Prostate gland (tissue), 2 donors: ENCODE measurements around the gene FRMD1. TPM values are rescaled to one million over a fixed set of nuclear protein-coding genes. Genes with fewer than 3 reads are reported as not detected.

Source experiments
- DNase-seq: peaks from one replicate; pipeline ENCODE4 v3.0.0-alpha.2; 2019; ENCODE audit warnings: low spot score
- H3K27ac ChIP-seq, 2 donors: fragments of 200-600 bp; sonication (generic); 2 replicates each; pipeline ENCODE4 v1.5.1; 2017 to 2019
- H3K27me3 ChIP-seq: fragments of 200-600 bp; sonication (generic); replicated peaks from 2 replicates; pipeline ENCODE4 v1.5.1; 2019; ENCODE audit not compliant: insufficient read depth
- H3K36me3 ChIP-seq, 2 donors: fragments of 200-600 bp; sonication (generic); 1 replicate in 1 of 2; 2 replicates in 1 of 2; pipeline versions ENCODE4 v1.5.1 to v1.8.1; 2017 to 2019
- H3K4me1 ChIP-seq: fragments of 200-600 bp; sonication (generic); replicated peaks from 2 replicates; pipeline ENCODE4 v1.5.1; 2019
- H3K4me3 ChIP-seq, 2 donors: fragments of 200-600 bp; sonication (generic); 2 replicates each; pipeline ENCODE4 v1.5.1; 2017 to 2019
- H3K9me3 ChIP-seq: fragments of 200-600 bp; sonication (generic); 2 replicates; pipeline ENCODE4 v1.5.1; 2017
- CTCF ChIP-seq, 4 experiments: fragments of 200-600 bp in 2 of 4; fragments of 450-650 bp in 2 of 4; sonication (generic) in 2 of 4; IDR thresholded peaks; 1 replicate in 3 of 4; 2 replicates in 1 of 4; pipeline ENCODE4 v1.5.1; 2016 to 2019; ENCODE audit warnings: antibody characterized with exemption in 4 of 4, mild to moderate bottlenecking in 2 of 4, moderate library complexity in 2 of 4
- POLR2A ChIP-seq: fragments of 450-650 bp; IDR thresholded peaks from one replicate; pipeline ENCODE4 v1.6.1; 2016; ENCODE audit warnings: antibody characterized with exemption, mild to moderate bottlenecking
- POLR2AphosphoS5 ChIP-seq: sonication (generic); formaldehyde crosslinking; IDR thresholded peaks from one replicate; pipeline ENCODE4 v1.6.1; 2017; ENCODE audit warnings: antibody characterized with exemption
- WGBS: methylation state at CpG from one replicate; pipeline ENCODE4 v1.1.5; 2018; 5-methylcytosine and 5-hydroxymethylcytosine counted together
- intact Hi-C: fragments of 100-400 bp; cut with DNase I; formaldehyde crosslinking; loops from one replicate; pipeline ENCODE4 v1.14.2; 2022
- total RNA-seq, 2 donors: library from RNA; depleted of rRNA; stranded (reverse); fragments of >200 nt; gene quantifications; one replicate each; pipeline ENCODE4 v1.1.0, GENCODE V29; 2016

The FRMD1 gene
- total RNA-seq, 2 donors from 2014 or later = 0.18 to 2.2 TPM

- no peak for DNase-seq
- WGBS = 83% methylated on average over 13 of the region's 13 CpGs
- no peaks in the 10 kb centered on the region for H3K4me1 ChIP-seq
- H3K9me3 ChIP-seq = no peaks in the 10 kb centered on the region
- intact Hi-C loops = no loop called here
- H3K36me3 ChIP-seq = no peaks in the 10 kb centered on the region
- no peak overlapping the region for H3K4me3 ChIP-seq
- TF ChIP-seq POLR2AphosphoS5 (no peak), CTCF (IDR thresholded peaks at IDR 0.05) (no peak), POLR2A (no peak)
- peaks cover 2% of the 10 kb centered on the region for H3K27me3 ChIP-seq
- H3K27ac ChIP-seq = no peak overlapping the region
Observed at GRCh38 chr6:168073937-168074730, 4.9 kb downstream of the FRMD1 start.

- H3K4me3 ChIP-seq = no peak overlapping the region
- no peaks in the 10 kb centered on the region for H3K9me3 ChIP-seq
- peaks cover 2% of the 10 kb centered on the region for H3K27me3 ChIP-seq
- H3K36me3 ChIP-seq = no peaks in the 10 kb centered on the region
- TF ChIP-seq POLR2A (no peak), POLR2AphosphoS5 (no peak), CTCF (IDR thresholded peaks at IDR 0.05) (no peak)
- no peak overlapping the region for H3K27ac ChIP-seq
- intact Hi-C loops = no loop called here
- no peaks in the 10 kb centered on the region for H3K4me1 ChIP-seq
- DNase-seq = no peak
- 71% methylated on average over 4 of the region's 4 CpGs for WGBS
Observed at GRCh38 chr6:168072730-168073129, 6.3 kb downstream of the FRMD1 start.

GRCh38 chr6:168072261-168072660, 6.8 kb downstream of the FRMD1 start:
- Histone ChIP-seq H3K27me3 (peaks cover 2% of the 10 kb centered on the region), H3K4me1 (no peaks in the 10 kb centered on the region), H3K36me3 (no peaks in the 10 kb centered on the region), H3K27ac (no peak overlapping the region), H3K4me3 (no peak overlapping the region), H3K9me3 (no peaks in the 10 kb centered on the region)
- TF ChIP-seq POLR2A = no peak
- TF ChIP-seq POLR2AphosphoS5 = no peak
- TF ChIP-seq CTCF (IDR thresholded peaks at IDR 0.05) = no peak
- DNase-seq = no peak
- 89% methylated on average over 24 of the region's 24 CpGs for WGBS
- intact Hi-C loops = no loop called here

GRCh38 chr6:168071620-168072019, 7.4 kb downstream of the FRMD1 start:
- Histone ChIP-seq H3K9me3 (no peaks in the 10 kb centered on the region), H3K27ac (no peak overlapping the region), H3K27me3 (peaks cover 2% of the 10 kb centered on the region), H3K4me3 (no peak overlapping the region), H3K36me3 (no peaks in the 10 kb centered on the region), H3K4me1 (no peaks in the 10 kb centered on the region)
- TF ChIP-seq POLR2A = no peak
- TF ChIP-seq POLR2AphosphoS5 = no peak
- TF ChIP-seq CTCF (IDR thresholded peaks at IDR 0.05) = no peak
- WGBS = 79% methylated on average over 9 of the region's 9 CpGs
- intact Hi-C loops = no loop called here
- DNase-seq = no peak

- no peak overlapping the region for H3K4me3 ChIP-seq
- intact Hi-C loops = no loop called here
- H3K4me1 ChIP-seq = no peaks in the 10 kb centered on the region
- WGBS = 94% methylated on average over 7 of the region's 7 CpGs
- TF ChIP-seq CTCF (IDR thresholded peaks at IDR 0.05) (no peak), POLR2A (no peak), POLR2AphosphoS5 (no peak)
- DNase-seq = no peak
- no peaks in the 10 kb centered on the region for H3K9me3 ChIP-seq
- peaks cover 2% of the 10 kb centered on the region for H3K27me3 ChIP-seq
- no peaks in the 10 kb centered on the region for H3K36me3 ChIP-seq
- H3K27ac ChIP-seq = no peak overlapping the region
Observed at GRCh38 chr6:168070804-168071203, 8.2 kb downstream of the FRMD1 start.
